ENCODE results near the gene WDR59. TPM values are rescaled to one million over a fixed set of nuclear protein-coding genes. Genes with fewer than 3 reads are reported as not detected.
"Not testable (repeated sequence)": the region's sequence is repeated elsewhere in the genome, so short reads cannot be mapped to it uniquely, and the experiment has no call there.

WDR59 gene
- total and polyA plus RNA-seq, 2 donors (not counting 3 experiments of a cell fraction or from before 2014, with no cell fraction given): 51.1 to 60.0 TPM

DNA sequence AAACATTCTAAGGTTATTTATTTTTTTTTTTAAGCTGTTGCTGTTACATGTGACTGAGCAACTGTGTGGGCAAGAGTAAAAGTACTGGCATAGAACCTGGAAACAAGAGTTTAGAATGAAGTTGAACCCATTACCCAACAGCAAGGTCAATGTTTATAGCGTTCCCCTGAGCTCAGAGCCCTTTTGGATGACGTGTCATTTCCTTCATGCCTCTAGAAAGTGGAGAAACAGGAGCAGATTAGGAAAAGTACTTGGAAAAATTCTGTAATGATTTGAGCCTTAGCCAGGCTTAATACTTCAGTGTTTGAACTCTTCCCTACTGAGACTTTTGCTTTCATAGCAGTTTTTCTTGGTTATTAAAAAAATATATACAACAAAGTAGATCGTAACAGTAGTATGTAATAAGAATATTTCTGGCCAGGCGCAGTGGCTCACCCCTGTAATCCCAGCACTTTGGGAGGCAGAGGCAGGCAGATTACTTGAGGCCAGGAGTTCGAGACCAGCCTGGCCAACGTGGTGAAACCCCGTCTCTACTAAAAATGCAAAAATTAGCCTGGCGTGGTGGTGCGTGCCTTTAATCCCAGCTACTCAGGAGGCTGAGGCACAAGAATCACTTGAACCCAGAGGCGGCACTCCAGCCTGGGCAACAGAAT is 41.4 kb upstream of the WDR59 start:
- H3K36me3 ChIP-seq (ENCODE audit: control insufficient read depth in 2 of 2, extremely low read depth in 1 of 2, insufficient read depth in 2 of 2, low read length in 2 of 2); H3K9ac ChIP-seq (replicated peaks; ENCODE audit: extremely low read depth, insufficient read depth, low read length); H2AFZ ChIP-seq (ENCODE audit: low read depth, low read length); H3K4me3 ChIP-seq (replicated peaks in 1 of 3; ENCODE audit: insufficient read depth in 1 of 3, low read depth in 1 of 3, low read length in 3 of 3); H3K9me3 ChIP-seq (replicated peaks; ENCODE audit: control insufficient read depth, insufficient read depth, low read length); H4K20me1 ChIP-seq (replicated peaks; ENCODE audit: control insufficient read depth, extremely low read depth, insufficient read depth, low read length); H3K27me3 ChIP-seq (ENCODE audit: control insufficient read depth in 2 of 2, insufficient read depth in 2 of 2, low read length in 2 of 2); dilution Hi-C loops (cut with MboI; ENCODE audit: extremely low pct_ligation_motif_present, low sequenced_read_pairs); POLR2A ChIA-PET; H3K9me1 ChIP-seq (replicated peaks; ENCODE audit: control insufficient read depth, extremely low read depth, insufficient read depth, low read length): not testable (repeated sequence)
- intact Hi-C loops (cut with micrococcal nuclease): loop anchor here (2.0 kb wide), 1 partner anchor 14 kb away; no protein-coding TSS in a partner anchor
- Histone ChIP-seq H3K79me2 (ENCODE audit: control insufficient read depth, insufficient read depth, low read length) (peaks cover 38% of the 10 kb centered on the region), H3K4me2 (ENCODE audit: insufficient read depth, low read length) (peak overlapping the region; percentile 10), H3K27ac (ENCODE audit: insufficient read depth, low read depth, low read length) (peak overlapping the region; percentile 68), H3K4me1 (ENCODE audit: control insufficient read depth, extremely low read depth, insufficient read depth, low read length) (peaks cover 33% of the 10 kb centered on the region)
- TSS peak; percentile 16 for BruUV-seq (replicated peaks)
- peak; percentile 46 for TF ChIP-seq FOS (IDR thresholded peaks at IDR 0.05; ENCODE audit: borderline replicate concordance, insufficient read depth, low read length)
- TF ChIP-seq JUN (IDR thresholded peaks at IDR 0.05; ENCODE audit: borderline replicate concordance, insufficient read depth, insufficient read length, low read depth): peak; percentile 82
- peak; percentile 97 for FAIRE-seq
- DNase-seq (ENCODE audit: low read depth, low spot score): peak; percentile 97
- CTCF ChIA-PET: interaction anchor here (0.9 to 1.9 kb wide), 7 partner anchors 14 to 85 kb away, joined by 3 to 9 read pairs (median 4); partner anchors contain the start of gene ZNRF1

DNA sequence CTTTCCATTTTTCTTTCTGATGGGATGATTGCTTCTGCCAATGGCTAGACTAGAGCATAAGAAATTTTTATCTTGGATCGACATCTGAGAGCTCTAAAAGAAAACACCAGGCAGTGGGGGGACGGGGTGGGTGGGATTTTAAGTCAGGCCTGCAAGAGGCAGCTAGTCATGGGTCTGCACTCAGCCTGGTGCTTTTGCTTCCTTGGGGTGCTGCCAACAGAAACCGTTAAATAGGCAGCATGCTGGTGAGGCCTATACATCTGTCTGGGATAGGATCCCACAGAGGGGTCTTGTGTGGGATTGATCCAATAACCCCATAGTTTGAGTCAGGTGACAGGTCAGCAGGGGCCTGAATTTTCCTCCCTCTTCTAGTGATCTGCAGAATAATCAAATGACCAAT is 40.8 kb upstream of the WDR59 start:
- H3K4me1 ChIP-seq (ENCODE audit: control insufficient read depth, extremely low read depth, insufficient read depth, low read length): peaks cover 33% of the 10 kb centered on the region
- no peak overlapping the region for H3K9ac ChIP-seq (replicated peaks; ENCODE audit: extremely low read depth, insufficient read depth, low read length)
- FAIRE-seq (no peak), DNase-seq (ENCODE audit: low read depth, low spot score) (no peak)
- no peaks in the 10 kb centered on the region for H3K9me1 ChIP-seq (replicated peaks; ENCODE audit: control insufficient read depth, extremely low read depth, insufficient read depth, low read length)
- dilution Hi-C loops (cut with MboI; ENCODE audit: extremely low pct_ligation_motif_present, low sequenced_read_pairs) (no loop called here), intact Hi-C loops (cut with micrococcal nuclease) (loop anchor here (2.0 kb wide), 1 partner anchor 13 kb away; no protein-coding TSS in a partner anchor)
- peak overlapping the region; percentile 10 for H3K4me2 ChIP-seq (ENCODE audit: insufficient read depth, low read length)
- peak overlapping the region; percentile 68 for H3K27ac ChIP-seq (ENCODE audit: insufficient read depth, low read depth, low read length)
- no peaks in the 10 kb centered on the region for H3K27me3 ChIP-seq (ENCODE audit: control insufficient read depth in 2 of 2, insufficient read depth in 2 of 2, low read length in 2 of 2)
- no TSS peak for BruUV-seq (replicated peaks)
- H3K9me3 ChIP-seq (replicated peaks; ENCODE audit: control insufficient read depth, insufficient read depth, low read length): peaks cover 4% of the 10 kb centered on the region
- no peaks in the 10 kb centered on the region for H4K20me1 ChIP-seq (replicated peaks; ENCODE audit: control insufficient read depth, extremely low read depth, insufficient read depth, low read length)
- H3K79me2 ChIP-seq (ENCODE audit: control insufficient read depth, insufficient read depth, low read length): peaks cover 43% of the 10 kb centered on the region
- no peak overlapping the region for H2AFZ ChIP-seq (ENCODE audit: low read depth, low read length)
- ChIA-PET POLR2A (no interaction called here), CTCF (interaction anchor here (0.9 to 1.9 kb wide), 7 partner anchors 14 to 86 kb away, joined by 3 to 9 read pairs (median 4); partner anchors contain the start of gene ZNRF1)
- no peaks in the 10 kb centered on the region for H3K36me3 ChIP-seq (ENCODE audit: control insufficient read depth in 2 of 2, extremely low read depth in 1 of 2, insufficient read depth in 2 of 2, low read length in 2 of 2)
- TF ChIP-seq MYC (IDR thresholded peaks at IDR 0.05; ENCODE audit: low read depth, low read length) (no peak), POLR2AphosphoS5 (IDR thresholded peaks at IDR 0.05; ENCODE audit: insufficient read depth, low read depth, low read length) (no peak), EZH2 (IDR thresholded peaks at IDR 0.05; ENCODE audit: borderline replicate concordance, low read depth, low read length, severe bottlenecking) (no peak), JUN (IDR thresholded peaks at IDR 0.05; ENCODE audit: borderline replicate concordance, insufficient read depth, insufficient read length, low read depth) (no peak), POLR2A (IDR thresholded peaks at IDR 0.05; ENCODE audit: low read depth, low read length) (no peak), FOS (IDR thresholded peaks at IDR 0.05; ENCODE audit: borderline replicate concordance, insufficient read depth, low read length) (no peak), GATA2 (IDR thresholded peaks at IDR 0.05; ENCODE audit: insufficient read depth, insufficient read length, low read depth, low read length) (no peak)
- TF ChIP-seq, protein P1, sequence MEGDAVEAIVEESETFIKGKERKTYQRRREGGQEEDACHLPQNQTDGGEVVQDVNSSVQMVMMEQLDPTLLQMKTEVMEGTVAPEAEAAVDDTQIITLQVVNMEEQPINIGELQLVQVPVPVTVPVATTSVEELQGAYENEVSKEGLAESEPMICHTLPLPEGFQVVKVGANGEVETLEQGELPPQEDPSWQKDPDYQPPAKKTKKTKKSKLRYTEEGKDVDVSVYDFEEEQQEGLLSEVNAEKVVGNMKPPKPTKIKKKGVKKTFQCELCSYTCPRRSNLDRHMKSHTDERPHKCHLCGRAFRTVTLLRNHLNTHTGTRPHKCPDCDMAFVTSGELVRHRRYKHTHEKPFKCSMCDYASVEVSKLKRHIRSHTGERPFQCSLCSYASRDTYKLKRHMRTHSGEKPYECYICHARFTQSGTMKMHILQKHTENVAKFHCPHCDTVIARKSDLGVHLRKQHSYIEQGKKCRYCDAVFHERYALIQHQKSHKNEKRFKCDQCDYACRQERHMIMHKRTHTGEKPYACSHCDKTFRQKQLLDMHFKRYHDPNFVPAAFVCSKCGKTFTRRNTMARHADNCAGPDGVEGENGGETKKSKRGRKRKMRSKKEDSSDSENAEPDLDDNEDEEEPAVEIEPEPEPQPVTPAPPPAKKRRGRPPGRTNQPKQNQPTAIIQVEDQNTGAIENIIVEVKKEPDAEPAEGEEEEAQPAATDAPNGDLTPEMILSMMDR (IDR thresholded peaks at IDR 0.05; ENCODE audit: extremely low read depth in 1 of 2, insufficient read depth in 1 of 2, low read depth in 1 of 2, low read length in 2 of 2): no peak
- TF ChIP-seq, protein P2, sequence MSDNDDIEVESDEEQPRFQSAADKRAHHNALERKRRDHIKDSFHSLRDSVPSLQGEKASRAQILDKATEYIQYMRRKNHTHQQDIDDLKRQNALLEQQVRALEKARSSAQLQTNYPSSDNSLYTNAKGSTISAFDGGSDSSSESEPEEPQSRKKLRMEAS (IDR thresholded peaks at IDR 0.05; ENCODE audit: insufficient read depth, insufficient read length): no peak
- H3K4me3 ChIP-seq (replicated peaks in 1 of 3; ENCODE audit: insufficient read depth in 1 of 3, low read depth in 1 of 3, low read length in 3 of 3): no peak overlapping the region
